Left forelimb (tissue), 1 donor: Measurements from ENCODE around the gene CS.
"Not testable (repeated sequence)": the region's sequence is repeated elsewhere in the genome, so short reads cannot be mapped to it uniquely, and the experiment has no call there.

Experiments
- DNase-seq: peaks from one replicate; pipeline ENCODE4 v3.0.0-alpha.2; 2018; ENCODE audit warnings: low spot score

CS gene

GRCh38 chr12:56280849-56281248 is 19.3 kb downstream of the CS start:
- no peak for DNase-seq

GRCh38 chr12:56278905-56279304 is 21.2 kb downstream of the CS start:
- no peak for DNase-seq

- no peak for DNase-seq
Measured at GRCh38 chr12:56274299-56274698, 25.8 kb downstream of the CS start.

GRCh38 chr12:56272468-56272867 is 27.7 kb downstream of the CS start:
- not testable (repeated sequence) for DNase-seq

- DNase-seq: no peak
Measured at GRCh38 chr12:56271031-56271430, 29.1 kb downstream of the CS start.

GRCh38 chr12:56267443-56268071 is 32.6 kb downstream of the CS start:
- DNase-seq: no peak

- DNase-seq: peak; percentile 93
Measured at GRCh38 chr12:56266693-56267442, 33.3 kb downstream of the CS start, which contains the start of gene COQ10A. TSS of gene COQ10A (plus strand) at chr12:56266942. CDS start at chr12:56267119, 177 bp downstream.

- DNase-seq: not testable (repeated sequence)
Measured at GRCh38 chr12:56266068-56266692, 34.0 kb downstream of the CS start.

GRCh38 chr12:56262955-56263354 is 37.2 kb downstream of the CS start:
- DNase-seq: not testable (repeated sequence)

GRCh38 chr12:56261503-56262232 is 38.5 kb downstream of the CS start:
- DNase-seq: no peak

- no peak for DNase-seq
Measured at GRCh38 chr12:56260921-56261320, 39.2 kb downstream of the CS start.

GRCh38 chr12:56260380-56260779 is 39.8 kb downstream of the CS start:
- no peak for DNase-seq

GRCh38 chr12:56258820-56259183 is 41.3 kb downstream of the CS start:
- DNase-seq: no peak

- peak; percentile 92 for DNase-seq
Measured at GRCh38 chr12:56258068-56258819, 41.9 kb downstream of the CS start, which contains the start of gene ANKRD52. TSS of gene ANKRD52 (minus strand) at chr12:56258384. CDS start at chr12:56258269, 115 bp downstream.

GRCh38 chr12:56257491-56258067 is 42.6 kb downstream of the CS start:
- no peak for DNase-seq

GRCh38 chr12:56257071-56257470 is 43.1 kb downstream of the CS start:
- no peak for DNase-seq

- DNase-seq: no peak
Measured at GRCh38 chr12:56256326-56256960, 43.7 kb downstream of the CS start.

- DNase-seq: no peak
Measured at GRCh38 chr12:56255671-56256070, 44.5 kb downstream of the CS start.

GRCh38 chr12:56253091-56253490 is 47.0 kb downstream of the CS start:
- no peak for DNase-seq

GRCh38 chr12:56252649-56253048 is 47.5 kb downstream of the CS start:
- DNase-seq: no peak

- DNase-seq: no peak
Measured at GRCh38 chr12:56248711-56249110, 51.4 kb downstream of the CS start.
